Caco-2 (cell line): ENCODE results near the gene NR6A1. TPM values are rescaled to one million over a fixed set of nuclear protein-coding genes. Genes with fewer than 3 reads are reported as not detected.

ENCODE experiments used
- BruUV-seq: library from RNA; stranded (reverse); fragments of 400-500 nt; replicated peaks from 2 replicates; lab custom pipeline; 2021; lab: Mats Ljungman, UMichigan
- CTCF ChIA-PET: fragments of 300-600 bp; sonication (Branson Sonifier 250); formaldehyde crosslinking; loops from one replicate; lab custom pipeline; 2022; ENCODE audit warnings: antibody characterized with exemption; lab: Charles Lee
- POLR2A ChIA-PET: fragments of 300-600 bp; sonication (Branson Sonifier 250); formaldehyde crosslinking; loops from one replicate; lab custom pipeline; 2022; ENCODE audit warnings: antibody characterized with exemption; lab: Charles Lee
- DNase-seq, 2 experiments: peaks; one replicate each; pipeline versions ENCODE4 v3.0.0 to v3.0.0-alpha.2; 2020 to 2022
- H3K27me3 ChIP-seq: replicated peaks from 2 replicates; pipeline ENCODE4 v1.6.0; 2011; ENCODE audit warnings: low read length; ENCODE audit not compliant: control insufficient read depth, insufficient read depth
- H3K36me3 ChIP-seq: 2 replicates; pipeline ENCODE4 v1.5.1; 2011; ENCODE audit warnings: low read length; ENCODE audit not compliant: control insufficient read depth, insufficient read depth
- H3K4me1 ChIP-seq: fragments of 250-450 bp; sonication (Bioruptor Pico); 2 replicates; pipeline ENCODE4 v1.5.1; 2020; ENCODE audit warnings: mild to moderate bottlenecking
- H3K4me3 ChIP-seq: 2 replicates; pipeline ENCODE4 v1.5.1; 2011; ENCODE audit warnings: low read depth, mild to moderate bottlenecking, control low read depth, low read length
- H3K9me3 ChIP-seq: fragments of 250-450 bp; sonication (Bioruptor Pico); 2 replicates; pipeline ENCODE4 v1.5.1; 2020; ENCODE audit warnings: mild to moderate bottlenecking, moderate library complexity
- H3K27ac Mint-ChIP-seq: one replicate; pipeline ENCODE4 v1.8.0; 2022; ENCODE audit warnings: mixed read lengths; ENCODE audit not compliant: unreplicated experiment
- H3K27me3 Mint-ChIP-seq: one replicate; pipeline ENCODE4 v1.8.0; 2022; ENCODE audit warnings: mixed read lengths; ENCODE audit not compliant: insufficient read depth, unreplicated experiment
- H3K36me3 Mint-ChIP-seq: one replicate; pipeline ENCODE4 v1.8.0; 2022; ENCODE audit warnings: mild to moderate bottlenecking, mixed read lengths; ENCODE audit not compliant: insufficient read depth, unreplicated experiment
- H3K4me1 Mint-ChIP-seq: one replicate; pipeline ENCODE4 v1.8.0; 2022; ENCODE audit warnings: low read depth, mixed read lengths; ENCODE audit not compliant: unreplicated experiment
- H3K4me3 Mint-ChIP-seq: one replicate; pipeline ENCODE4 v1.8.0; 2022; ENCODE audit warnings: mild to moderate bottlenecking, moderate library complexity, mixed read lengths; ENCODE audit not compliant: unreplicated experiment
- H3K9me3 Mint-ChIP-seq: one replicate; pipeline ENCODE4 v1.8.0; 2022; ENCODE audit warnings: mixed read lengths; ENCODE audit not compliant: unreplicated experiment
- CTCF ChIP-seq, 2 experiments: fragments of 200-600 bp in 1 of 2; IDR thresholded peaks; 1 replicate in 1 of 2; 2 replicates in 1 of 2; pipeline versions ENCODE4 v1.5.1 to v1.8.0; 2011 to 2022; ENCODE audit warnings: antibody characterized with exemption in 1 of 2, control low read depth in 1 of 2, inconsistent platforms in 1 of 2, low read depth in 1 of 2, low read length in 1 of 2, mild to moderate bottlenecking in 1 of 2, moderate library complexity in 1 of 2; ENCODE audit not compliant: insufficient read depth in 1 of 2, severe bottlenecking in 1 of 2, unreplicated experiment in 1 of 2
- intact Hi-C: fragments of 100-400 bp; cut with micrococcal nuclease; formaldehyde crosslinking; loops from one replicate; pipeline ENCODE4 v1.10.0; 2022; ENCODE audit not compliant: unreplicated experiment
- total RNA-seq: library from RNA; stranded (reverse); gene quantifications from 2 replicates; pipeline ENCODE4 v1.2.3, GENCODE V29; 2022

The NR6A1 gene
- total RNA-seq, 1 experiment from 2014 or later = 33.6 TPM

GRCh38 chr9:124527781-124528180 lies 243.3 kb downstream of the NR6A1 start:
- CTCF ChIA-PET = interaction anchor here (1.2 to 1.5 kb wide), 2 partner anchors 9 to 109 kb away, joined by 5 read pairs; no protein-coding TSS in a partner anchor
- no peak overlapping the region for H3K4me3 ChIP-seq
- peaks cover 11% of the 10 kb centered on the region for H3K36me3 Mint-ChIP-seq
- H3K9me3 Mint-ChIP-seq = no peaks in the 10 kb centered on the region
- no peak overlapping the region for H3K4me3 Mint-ChIP-seq
- TF ChIP-seq CTCF (IDR thresholded peaks at IDR 0.05; ENCODE audit: insufficient read depth in 1 of 2, low read depth in 1 of 2, low read length in 1 of 2, severe bottlenecking in 1 of 2, unreplicated experiment in 1 of 2) = no peak
- no peaks in the 10 kb centered on the region for H3K9me3 ChIP-seq
- no peaks in the 10 kb centered on the region for H3K27me3 ChIP-seq
- no peaks in the 10 kb centered on the region for H3K4me1 Mint-ChIP-seq
- no peaks in the 10 kb centered on the region for H3K36me3 ChIP-seq
- H3K27ac Mint-ChIP-seq = no peak overlapping the region
- no peaks in the 10 kb centered on the region for H3K4me1 ChIP-seq
- BruUV-seq = no TSS peak
- DNase-seq = no peak
- POLR2A ChIA-PET = no interaction called here
- intact Hi-C loops = no loop called here
- no peaks in the 10 kb centered on the region for H3K27me3 Mint-ChIP-seq

- no peaks in the 10 kb centered on the region for H3K27me3 ChIP-seq
- no peaks in the 10 kb centered on the region for H3K9me3 ChIP-seq
- no peak overlapping the region for H3K4me3 Mint-ChIP-seq
- CTCF ChIA-PET = no interaction called here
- TF ChIP-seq CTCF (IDR thresholded peaks at IDR 0.05; ENCODE audit: insufficient read depth in 1 of 2, low read depth in 1 of 2, low read length in 1 of 2, severe bottlenecking in 1 of 2, unreplicated experiment in 1 of 2) = no peak
- no peak for DNase-seq
- no peak overlapping the region for H3K27ac Mint-ChIP-seq
- no peaks in the 10 kb centered on the region for H3K36me3 ChIP-seq
- intact Hi-C loops = no loop called here
- POLR2A ChIA-PET = no interaction called here
- H3K36me3 Mint-ChIP-seq = peaks cover 11% of the 10 kb centered on the region
- no peak overlapping the region for H3K4me3 ChIP-seq
- BruUV-seq = no TSS peak
- no peaks in the 10 kb centered on the region for H3K4me1 ChIP-seq
- no peaks in the 10 kb centered on the region for H3K27me3 Mint-ChIP-seq
- H3K4me1 Mint-ChIP-seq = no peaks in the 10 kb centered on the region
- no peaks in the 10 kb centered on the region for H3K9me3 Mint-ChIP-seq
Observed at GRCh38 chr9:124526174-124526573, 244.9 kb downstream of the NR6A1 start.

GRCh38 chr9:124522121-124523098 lies 248.7 kb downstream of the NR6A1 start:
- Histone ChIP-seq H3K4me3 (no peak overlapping the region), H3K4me1 (no peaks in the 10 kb centered on the region; the same call in none of the 2 replicates), H3K9me3 (no peaks in the 10 kb centered on the region), H3K27me3 (no peaks in the 10 kb centered on the region), H3K36me3 (no peaks in the 10 kb centered on the region; the same call in 1 of the 2 replicates)
- no peak overlapping the region for H3K27ac Mint-ChIP-seq
- H3K36me3 Mint-ChIP-seq = peaks cover 12% of the 10 kb centered on the region
- intact Hi-C loops = no loop called here
- peak in 1 of 2 experiments; percentile 45 for DNase-seq
- H3K27me3 Mint-ChIP-seq = no peaks in the 10 kb centered on the region
- H3K9me3 Mint-ChIP-seq = no peaks in the 10 kb centered on the region
- CTCF ChIA-PET = interaction anchor here (0.6 kb wide), 1 partner anchor 202 kb away, joined by 7 read pairs; no protein-coding TSS in a partner anchor
- POLR2A ChIA-PET = no interaction called here
- no peak overlapping the region for H3K4me3 Mint-ChIP-seq
- TF ChIP-seq CTCF (IDR thresholded peaks at IDR 0.05; ENCODE audit: insufficient read depth in 1 of 2, low read depth in 1 of 2, low read length in 1 of 2, severe bottlenecking in 1 of 2, unreplicated experiment in 1 of 2) = peak; percentile 13 to 27
- no TSS peak for BruUV-seq
- peaks cover 13% of the 10 kb centered on the region for H3K4me1 Mint-ChIP-seq
